ENCODE measurements around the gene GPER1.

The GPER1 gene

DNA sequence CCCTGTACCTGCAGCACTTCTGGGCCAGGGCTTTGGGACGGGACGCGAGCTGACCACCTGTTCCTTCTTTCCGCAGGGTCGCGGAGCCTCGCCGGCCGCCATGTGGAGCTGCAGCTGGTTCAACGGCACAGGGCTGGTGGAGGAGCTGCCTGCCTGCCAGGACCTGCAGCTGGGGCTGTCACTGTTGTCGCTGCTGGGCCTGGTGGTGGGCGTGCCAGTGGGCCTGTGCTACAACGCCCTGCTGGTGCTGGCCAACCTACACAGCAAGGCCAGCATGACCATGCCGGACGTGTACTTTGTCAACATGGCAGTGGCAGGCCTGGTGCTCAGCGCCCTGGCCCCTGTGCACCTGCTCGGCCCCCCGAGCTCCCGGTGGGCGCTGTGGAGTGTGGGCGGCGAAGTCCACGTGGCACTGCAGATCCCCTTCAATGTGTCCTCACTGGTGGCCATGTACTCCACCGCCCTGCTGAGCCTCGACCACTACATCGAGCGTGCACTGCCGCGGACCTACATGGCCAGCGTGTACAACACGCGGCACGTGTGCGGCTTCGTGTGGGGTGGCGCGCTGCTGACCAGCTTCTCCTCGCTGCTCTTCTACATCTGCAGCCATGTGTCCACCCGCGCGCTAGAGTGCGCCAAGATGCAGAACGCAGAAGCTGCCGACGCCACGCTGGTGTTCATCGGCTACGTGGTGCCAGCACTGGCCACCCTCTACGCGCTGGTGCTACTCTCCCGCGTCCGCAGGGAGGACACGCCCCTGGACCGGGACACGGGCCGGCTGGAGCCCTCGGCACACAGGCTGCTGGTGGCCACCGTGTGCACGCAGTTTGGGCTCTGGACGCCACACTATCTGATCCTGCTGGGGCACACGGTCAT, 30.3 kb upstream of the GPER1 start:
- Histone ChIP-seq H4K20me1 (ENCODE audit: low read depth, low read length) (no peaks in the 10 kb centered on the region), H3K4me3 (ENCODE audit: insufficient read depth, low read length, poor library complexity, severe bottlenecking) (no peak overlapping the region), H3K9me2 (replicated peaks; ENCODE audit: insufficient read depth, low read length) (no peaks in the 10 kb centered on the region), H3K27ac (ENCODE audit: low read depth, low read length) (no peak overlapping the region), H3K9ac (ENCODE audit: low read length) (no peak overlapping the region), H3F3A (ENCODE audit: insufficient read depth) (no peaks in the 10 kb centered on the region), H3K9me3 (ENCODE audit: insufficient read depth, low read length) (no peaks in the 10 kb centered on the region), H3K79me2 (ENCODE audit: insufficient read depth, low read length) (no peaks in the 10 kb centered on the region), H2AFZ (ENCODE audit: low read depth, low read length, severe bottlenecking) (no peak overlapping the region), H3K4me2 (ENCODE audit: low read depth, low read length, poor library complexity, severe bottlenecking) (no peak overlapping the region), H3K27me3 (ENCODE audit: low read length) (no peaks in the 10 kb centered on the region), H3K36me3 (ENCODE audit: low read length) (no peaks in the 10 kb centered on the region)
- TF ChIP-seq EZH2phosphoT487 (conservative IDR thresholded peaks at IDR 0.05; ENCODE audit: low read length), result no peak
- TF ChIP-seq, protein P1, sequence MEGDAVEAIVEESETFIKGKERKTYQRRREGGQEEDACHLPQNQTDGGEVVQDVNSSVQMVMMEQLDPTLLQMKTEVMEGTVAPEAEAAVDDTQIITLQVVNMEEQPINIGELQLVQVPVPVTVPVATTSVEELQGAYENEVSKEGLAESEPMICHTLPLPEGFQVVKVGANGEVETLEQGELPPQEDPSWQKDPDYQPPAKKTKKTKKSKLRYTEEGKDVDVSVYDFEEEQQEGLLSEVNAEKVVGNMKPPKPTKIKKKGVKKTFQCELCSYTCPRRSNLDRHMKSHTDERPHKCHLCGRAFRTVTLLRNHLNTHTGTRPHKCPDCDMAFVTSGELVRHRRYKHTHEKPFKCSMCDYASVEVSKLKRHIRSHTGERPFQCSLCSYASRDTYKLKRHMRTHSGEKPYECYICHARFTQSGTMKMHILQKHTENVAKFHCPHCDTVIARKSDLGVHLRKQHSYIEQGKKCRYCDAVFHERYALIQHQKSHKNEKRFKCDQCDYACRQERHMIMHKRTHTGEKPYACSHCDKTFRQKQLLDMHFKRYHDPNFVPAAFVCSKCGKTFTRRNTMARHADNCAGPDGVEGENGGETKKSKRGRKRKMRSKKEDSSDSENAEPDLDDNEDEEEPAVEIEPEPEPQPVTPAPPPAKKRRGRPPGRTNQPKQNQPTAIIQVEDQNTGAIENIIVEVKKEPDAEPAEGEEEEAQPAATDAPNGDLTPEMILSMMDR (IDR thresholded peaks at IDR 0.05; ENCODE audit: insufficient read depth, low read length, poor library complexity, severe bottlenecking), result no peak

DNA sequence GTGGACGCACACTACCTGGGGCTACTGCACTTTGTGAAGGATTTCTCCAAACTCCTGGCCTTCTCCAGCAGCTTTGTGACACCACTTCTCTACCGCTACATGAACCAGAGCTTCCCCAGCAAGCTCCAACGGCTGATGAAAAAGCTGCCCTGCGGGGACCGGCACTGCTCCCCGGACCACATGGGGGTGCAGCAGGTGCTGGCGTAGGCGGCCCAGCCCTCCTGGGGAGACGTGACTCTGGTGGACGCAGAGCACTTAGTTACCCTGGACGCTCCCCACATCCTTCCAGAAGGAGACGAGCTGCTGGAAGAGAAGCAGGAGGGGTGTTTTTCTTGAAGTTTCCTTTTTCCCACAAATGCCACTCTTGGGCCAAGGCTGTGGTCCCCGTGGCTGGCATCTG, 29.6 kb upstream of the GPER1 start:
- Histone ChIP-seq H3K9me2 (replicated peaks; ENCODE audit: insufficient read depth, low read length) (no peaks in the 10 kb centered on the region), H3K4me3 (ENCODE audit: insufficient read depth, low read length, poor library complexity, severe bottlenecking) (no peak overlapping the region), H2AFZ (ENCODE audit: low read depth, low read length, severe bottlenecking) (no peak overlapping the region), H3K9me3 (ENCODE audit: insufficient read depth, low read length) (no peaks in the 10 kb centered on the region), H3F3A (ENCODE audit: insufficient read depth) (no peaks in the 10 kb centered on the region), H3K9ac (ENCODE audit: low read length) (no peak overlapping the region), H3K36me3 (ENCODE audit: low read length) (no peaks in the 10 kb centered on the region), H3K27ac (ENCODE audit: low read depth, low read length) (no peak overlapping the region), H4K20me1 (ENCODE audit: low read depth, low read length) (no peaks in the 10 kb centered on the region), H3K4me2 (ENCODE audit: low read depth, low read length, poor library complexity, severe bottlenecking) (no peak overlapping the region), H3K79me2 (ENCODE audit: insufficient read depth, low read length) (no peaks in the 10 kb centered on the region), H3K27me3 (ENCODE audit: low read length) (no peaks in the 10 kb centered on the region)
- no peak for TF ChIP-seq EZH2phosphoT487 (conservative IDR thresholded peaks at IDR 0.05; ENCODE audit: low read length)
- TF ChIP-seq, protein P1 (IDR thresholded peaks at IDR 0.05; ENCODE audit: insufficient read depth, low read length, poor library complexity, severe bottlenecking), result no peak

DNA sequence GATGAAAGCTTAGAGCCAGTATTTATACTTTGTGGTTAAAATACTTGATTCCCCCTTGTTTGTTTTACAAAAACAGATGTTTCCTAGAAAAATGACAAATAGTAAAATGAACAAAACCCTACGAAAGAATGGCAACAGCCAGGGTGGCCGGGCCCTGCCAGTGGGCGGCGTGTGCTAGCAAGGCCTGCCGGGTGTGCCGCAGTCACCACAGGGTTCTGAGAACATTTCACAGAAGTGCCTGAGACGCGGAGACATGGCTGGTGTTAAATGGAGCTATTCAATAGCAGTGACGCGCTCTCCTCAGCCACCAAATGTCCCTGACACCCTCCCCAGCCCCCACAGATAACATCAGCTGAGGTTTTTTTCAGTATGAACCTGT, 29.1 kb upstream of the GPER1 start:
- Histone ChIP-seq H3K27ac (ENCODE audit: low read depth, low read length) (no peak overlapping the region), H3K4me3 (ENCODE audit: insufficient read depth, low read length, poor library complexity, severe bottlenecking) (no peak overlapping the region), H3K9me2 (replicated peaks; ENCODE audit: insufficient read depth, low read length) (no peaks in the 10 kb centered on the region), H3K27me3 (ENCODE audit: low read length) (no peaks in the 10 kb centered on the region), H4K20me1 (ENCODE audit: low read depth, low read length) (no peaks in the 10 kb centered on the region), H3K36me3 (ENCODE audit: low read length) (no peaks in the 10 kb centered on the region), H3K9ac (ENCODE audit: low read length) (no peak overlapping the region), H2AFZ (ENCODE audit: low read depth, low read length, severe bottlenecking) (no peak overlapping the region), H3K9me3 (ENCODE audit: insufficient read depth, low read length) (no peaks in the 10 kb centered on the region), H3K79me2 (ENCODE audit: insufficient read depth, low read length) (no peaks in the 10 kb centered on the region), H3K4me2 (ENCODE audit: low read depth, low read length, poor library complexity, severe bottlenecking) (no peak overlapping the region), H3F3A (ENCODE audit: insufficient read depth) (no peaks in the 10 kb centered on the region)
- TF ChIP-seq, protein P1 (IDR thresholded peaks at IDR 0.05; ENCODE audit: insufficient read depth, low read length, poor library complexity, severe bottlenecking), result no peak
- TF ChIP-seq EZH2phosphoT487 (conservative IDR thresholded peaks at IDR 0.05; ENCODE audit: low read length), result no peak

Data from SU-DHL-6 (cell line).